ENCODE data around the gene ACOT8. TPM values are rescaled to one million over a fixed set of nuclear protein-coding genes. Genes with fewer than 3 reads are reported as not detected.

The ACOT8 gene
- total and polyA plus RNA-seq, 11 donors, result 22.5 to 57.8 (median 32.4) TPM

- Histone ChIP-seq H3K9me3 (no peaks in the 10 kb centered on the region), H3K27ac (no peak overlapping the region), H3K27me3 (no peaks in the 10 kb centered on the region), H3K4me1 (peaks cover 0 to 22% (median 6%) of the 10 kb centered on the region in 12 donors), H3K4me3 (peak overlapping the region in 1 of 12 donors; percentile 76), H3K36me3 (peaks cover 3 to 33% (median 31%) of the 10 kb centered on the region in 9 donors)
- no peak for DNase-seq
- ATAC-seq, result no peak
- 58 to 62% (median 61%) methylated on average over 7 of the region's 7 CpGs for WGBS, 4 donors
- intact Hi-C loops (cut with DNase I), result loop anchor here in 1 of 10 donors (5.0 kb wide), 1 partner anchor 154 kb away; no protein-coding TSS in a partner anchor
- no peak for TF ChIP-seq POLR2A (IDR thresholded peaks at IDR 0.05)
- no peak for TF ChIP-seq CTCF (IDR thresholded peaks at IDR 0.05)
Observed at GRCh38 chr20:45813489-45813888, 43.7 kb downstream of the ACOT8 start.

- ATAC-seq, result no peak
- no peak for DNase-seq
- intact Hi-C loops (cut with DNase I), result loop anchor here in 1 of 10 donors (5.0 kb wide), 1 partner anchor 154 kb away; no protein-coding TSS in a partner anchor
- WGBS, 4 donors, result 3 to 11% (median 6%) methylated on average over 11 of the region's 11 CpGs
- Histone ChIP-seq H3K36me3 (peaks cover 3 to 38% (median 36%) of the 10 kb centered on the region in 9 donors), H3K4me1 (peaks cover 0 to 19% (median 6%) of the 10 kb centered on the region in 12 donors), H3K4me3 (peak overlapping the region; percentile 30 to 76 (median 56)), H3K27me3 (no peaks in the 10 kb centered on the region), H3K27ac (no peak overlapping the region), H3K9me3 (no peaks in the 10 kb centered on the region)
- no peak for TF ChIP-seq POLR2A (IDR thresholded peaks at IDR 0.05)
- no peak for TF ChIP-seq CTCF (IDR thresholded peaks at IDR 0.05)
Observed at GRCh38 chr20:45813006-45813340, 44.2 kb downstream of the ACOT8 start.

DNA sequence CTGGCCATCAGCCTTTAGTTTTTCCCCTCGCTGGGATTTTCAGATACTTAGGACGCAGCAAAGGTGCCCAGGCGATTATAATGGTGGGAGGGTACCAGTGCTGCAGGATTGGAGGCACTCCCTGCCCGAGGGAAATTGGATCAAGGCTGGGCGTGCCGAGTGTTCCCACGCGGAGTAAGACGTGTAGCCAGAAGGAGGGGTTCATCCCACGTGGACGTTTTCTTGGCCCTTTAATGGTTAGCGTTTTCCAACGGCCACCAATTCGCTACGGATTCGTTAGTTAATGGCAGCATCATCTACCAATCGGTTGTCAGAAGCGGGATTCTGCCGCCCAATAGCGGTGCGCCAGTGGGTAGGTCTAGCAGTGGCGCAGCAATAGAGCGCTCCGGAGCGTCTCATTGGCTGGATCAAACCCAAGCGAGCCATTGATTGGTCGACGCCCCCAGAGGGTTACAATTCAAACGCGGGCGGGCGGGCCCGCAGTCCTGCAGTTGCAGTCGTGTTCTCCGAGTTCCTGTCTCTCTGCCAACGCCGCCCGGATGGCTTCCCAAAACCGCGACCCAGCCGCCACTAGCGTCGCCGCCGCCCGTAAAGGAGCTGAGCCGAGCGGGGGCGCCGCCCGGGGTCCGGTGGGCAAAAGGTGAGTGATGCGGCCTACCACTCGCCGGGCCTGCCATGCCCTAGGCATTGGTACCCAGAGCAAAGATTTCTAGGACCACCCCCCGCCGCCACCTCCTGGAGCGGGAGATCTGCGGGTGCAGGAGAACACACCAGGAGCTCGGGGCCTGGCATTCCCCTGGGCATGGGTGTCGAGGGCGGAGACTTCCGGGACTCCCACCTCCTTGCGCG is 44.8 kb downstream of the ACOT8 start, which contains the start of gene UBE2C:
TSS of gene UBE2C (plus strand) at position 488 of the 849 bp plus-strand sequence. CDS start at position 540, 52 bp downstream.
- Histone ChIP-seq H3K36me3 (peaks cover 3 to 44% (median 42%) of the 10 kb centered on the region in 9 donors), H3K27ac (peak within 1 kb of the TSS in 6 of 12 donors; percentile 16 to 61 (median 34)), H3K27me3 (no peaks in the 10 kb centered on the region), H3K4me3 (peak within 1 kb of the TSS; percentile 30 to 76 (median 56)), H3K4me1 (peaks cover 0 to 13% (median 6%) of the 10 kb centered on the region in 12 donors), H3K9me3 (no peaks in the 10 kb centered on the region)
- intact Hi-C loops (cut with DNase I), result loop anchor here in 1 of 10 donors (5.0 kb wide), 1 partner anchor 155 kb away; no protein-coding TSS in a partner anchor
- WGBS, 4 donors, result 0 to 1% (median 1%) methylated on average over 51 to 65 of the region's 65 CpGs
- peak; percentile 96 to 98 (median 98) for DNase-seq
- TF ChIP-seq CTCF (IDR thresholded peaks at IDR 0.05) (no peak), POLR2A (IDR thresholded peaks at IDR 0.05) (peak in 1 of 2 donors; percentile 20)
- ATAC-seq, result peak; percentile 99

All from heart left ventricle (tissue), 16 donors.